Activated naive CD4-positive, alpha-beta T cell treated with anti-CD3 and anti-CD28 coated beads, Interleukin-2, amount 10 ng/mL, durations not matched to agents 7 days and 5 days (primary cell): ENCODE results near the gene C1QTNF12.

Experiments
- CTCF ChIA-PET: fragments of 350-600 bp; sonication (Branson Sonifier 250); formaldehyde crosslinking; loops from one replicate; lab custom pipeline; 2021; ENCODE audit warnings: antibody characterized with exemption; lab: Charles Lee
- DNase-seq: peaks from one replicate; pipeline ENCODE4 v3.0.0-alpha.2; 2020
- H3K27ac Mint-ChIP-seq: one replicate; pipeline ENCODE4 v1.8.0; 2021; ENCODE audit warnings: mild to moderate bottlenecking, moderate library complexity, mixed read lengths
- H3K27me3 Mint-ChIP-seq: one replicate; pipeline ENCODE4 v1.8.0; 2021; ENCODE audit warnings: mild to moderate bottlenecking, mixed read lengths
- H3K36me3 Mint-ChIP-seq: one replicate; pipeline ENCODE4 v1.8.0; 2021; ENCODE audit warnings: mixed read lengths
- H3K4me1 Mint-ChIP-seq: one replicate; pipeline ENCODE4 v1.8.0; 2021; ENCODE audit warnings: mixed read lengths
- H3K4me3 Mint-ChIP-seq: one replicate; pipeline ENCODE4 v1.8.0; 2021; ENCODE audit warnings: mild to moderate bottlenecking, moderate library complexity, mixed read lengths
- H3K9me3 Mint-ChIP-seq: one replicate; pipeline ENCODE4 v1.8.0; 2021; ENCODE audit warnings: mixed read lengths

C1QTNF12 gene

DNA sequence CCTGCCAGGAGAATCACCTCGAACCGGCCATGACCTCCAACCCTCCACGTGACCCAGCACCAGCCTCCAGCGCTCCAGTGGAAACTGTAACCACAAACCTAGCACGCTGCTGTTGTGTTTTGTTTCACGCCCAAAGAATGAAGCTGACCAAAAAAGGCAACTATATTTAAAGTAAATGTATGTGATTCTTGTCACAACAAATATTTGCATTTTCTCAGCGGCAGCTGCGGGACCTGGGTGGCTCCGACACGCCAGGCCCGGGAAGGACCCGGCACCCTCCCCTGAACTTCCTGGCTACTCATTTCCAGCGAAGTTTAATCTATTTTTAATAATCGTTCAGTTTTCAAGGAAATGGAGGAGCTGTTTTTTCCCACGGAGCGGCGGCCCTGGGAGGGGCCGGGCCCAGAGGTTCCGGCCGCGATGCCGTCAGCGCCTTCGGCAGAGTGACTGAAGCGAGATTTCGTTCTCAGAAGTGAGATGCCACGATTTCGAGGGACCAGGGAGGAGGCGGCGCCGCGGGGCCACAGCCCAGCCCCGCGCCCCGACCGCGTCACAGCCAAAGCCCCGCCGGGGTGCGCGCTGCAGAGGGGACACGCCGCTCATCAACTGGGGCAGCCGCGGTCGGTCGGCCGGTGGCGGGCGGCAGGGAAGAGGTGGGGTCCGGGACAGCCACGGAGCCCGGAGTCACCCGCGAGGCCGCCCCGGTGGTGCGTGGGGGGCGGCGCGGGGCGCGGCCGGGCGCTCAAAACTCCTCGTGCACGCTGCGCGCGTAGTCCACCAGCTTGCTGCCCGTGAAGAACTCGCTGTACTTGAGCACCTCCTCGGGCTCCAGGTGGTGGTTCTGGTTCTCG lies 29.5 kb downstream of the C1QTNF12 start:
- peaks cover 30% of the 10 kb centered on the region for H3K36me3 Mint-ChIP-seq
- CTCF ChIA-PET, result interaction anchor here (3.5 kb wide), 1 partner anchor 95 kb away, joined by 14 read pairs; no protein-coding TSS in a partner anchor
- peaks cover 27% of the 10 kb centered on the region for H3K4me1 Mint-ChIP-seq
- DNase-seq, result no peak
- H3K27ac Mint-ChIP-seq, result peak overlapping the region; percentile 62
- H3K9me3 Mint-ChIP-seq, result no peaks in the 10 kb centered on the region
- no peaks in the 10 kb centered on the region for H3K27me3 Mint-ChIP-seq
- no peak overlapping the region for H3K4me3 Mint-ChIP-seq

DNA sequence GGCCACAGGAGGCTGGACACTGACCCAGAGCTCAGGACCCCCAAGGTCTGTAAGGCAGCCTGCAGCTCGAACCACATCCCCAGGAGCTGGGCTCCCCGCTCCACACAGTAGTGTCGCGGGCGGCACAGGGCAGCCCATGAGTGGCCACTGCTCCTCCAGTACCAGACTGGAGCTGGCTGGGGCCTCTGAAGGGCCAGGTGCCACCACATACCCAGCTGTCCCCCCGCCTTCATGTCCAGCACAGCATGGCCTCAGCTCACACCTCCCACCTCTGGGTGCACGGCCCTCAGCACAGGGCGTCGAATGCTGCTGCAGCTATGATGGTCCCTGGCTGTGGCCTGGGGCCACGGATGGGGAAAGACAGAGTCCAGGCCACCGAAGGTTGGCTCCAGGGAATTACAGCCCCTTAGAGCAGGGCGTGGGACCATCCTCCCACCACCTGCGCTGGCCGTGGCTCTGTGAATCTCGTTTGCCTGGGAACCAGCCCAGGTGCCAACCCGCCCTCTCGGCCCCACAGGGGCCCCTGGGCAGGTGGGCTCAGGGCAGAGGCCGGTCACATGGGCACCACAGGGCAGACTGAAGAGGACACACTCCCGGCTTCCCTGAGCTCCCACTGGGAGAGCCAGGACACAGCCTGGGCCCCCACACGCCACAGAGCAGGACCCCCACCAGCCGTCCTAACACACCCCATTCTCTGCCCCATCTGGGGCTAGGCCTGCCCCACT lies 30.5 kb downstream of the C1QTNF12 start:
- peak overlapping the region; percentile 62 for H3K27ac Mint-ChIP-seq
- peaks cover 29% of the 10 kb centered on the region for H3K4me1 Mint-ChIP-seq
- H3K4me3 Mint-ChIP-seq, result no peak overlapping the region
- no peaks in the 10 kb centered on the region for H3K27me3 Mint-ChIP-seq
- no peaks in the 10 kb centered on the region for H3K9me3 Mint-ChIP-seq
- CTCF ChIA-PET, result interaction anchor here (0.8 to 3.5 kb wide), 3 partner anchors 15 to 94 kb away, joined by 3 to 14 read pairs (median 3); no protein-coding TSS in a partner anchor
- DNase-seq, result no peak
- peaks cover 24% of the 10 kb centered on the region for H3K36me3 Mint-ChIP-seq

DNA sequence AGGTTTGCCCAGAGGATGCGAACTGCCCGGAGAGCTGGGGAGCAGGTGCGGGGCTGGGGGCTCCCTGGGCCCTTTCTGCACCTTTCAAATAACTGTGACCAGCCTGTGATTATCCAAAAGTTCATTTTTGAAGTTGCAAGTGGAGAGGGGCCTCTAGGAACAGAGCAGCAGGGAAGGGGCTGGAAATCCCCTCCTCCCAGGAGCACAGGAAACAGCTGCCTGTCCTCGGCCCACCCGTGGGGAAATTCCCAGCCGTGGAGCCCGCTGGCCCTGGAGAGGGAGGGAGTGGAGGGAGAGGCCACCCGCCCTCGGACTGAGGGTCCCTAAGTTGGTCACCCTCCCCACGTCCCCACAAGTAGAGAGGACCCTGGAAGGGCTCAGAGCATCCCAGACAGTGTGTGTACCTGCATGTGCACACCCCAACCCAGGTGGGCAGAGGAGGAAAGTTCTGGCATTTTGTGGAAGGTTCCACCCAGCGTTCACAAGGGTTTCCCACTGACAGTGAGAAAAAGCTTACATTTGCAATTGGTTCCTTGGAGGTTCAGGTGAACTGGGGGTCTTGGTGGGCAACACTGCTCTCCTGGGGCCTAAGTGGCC lies 31.3 kb downstream of the C1QTNF12 start:
- H3K9me3 Mint-ChIP-seq, result no peaks in the 10 kb centered on the region
- peaks cover 29% of the 10 kb centered on the region for H3K4me1 Mint-ChIP-seq
- no peak overlapping the region for H3K27ac Mint-ChIP-seq
- peaks cover 17% of the 10 kb centered on the region for H3K36me3 Mint-ChIP-seq
- no peak for DNase-seq
- H3K4me3 Mint-ChIP-seq, result no peak overlapping the region
- peaks cover 8% of the 10 kb centered on the region for H3K27me3 Mint-ChIP-seq
- CTCF ChIA-PET, result interaction anchor here (1.4 to 3.5 kb wide), 2 partner anchors 19 to 93 kb away, joined by 3 to 14 read pairs; no protein-coding TSS in a partner anchor

DNA sequence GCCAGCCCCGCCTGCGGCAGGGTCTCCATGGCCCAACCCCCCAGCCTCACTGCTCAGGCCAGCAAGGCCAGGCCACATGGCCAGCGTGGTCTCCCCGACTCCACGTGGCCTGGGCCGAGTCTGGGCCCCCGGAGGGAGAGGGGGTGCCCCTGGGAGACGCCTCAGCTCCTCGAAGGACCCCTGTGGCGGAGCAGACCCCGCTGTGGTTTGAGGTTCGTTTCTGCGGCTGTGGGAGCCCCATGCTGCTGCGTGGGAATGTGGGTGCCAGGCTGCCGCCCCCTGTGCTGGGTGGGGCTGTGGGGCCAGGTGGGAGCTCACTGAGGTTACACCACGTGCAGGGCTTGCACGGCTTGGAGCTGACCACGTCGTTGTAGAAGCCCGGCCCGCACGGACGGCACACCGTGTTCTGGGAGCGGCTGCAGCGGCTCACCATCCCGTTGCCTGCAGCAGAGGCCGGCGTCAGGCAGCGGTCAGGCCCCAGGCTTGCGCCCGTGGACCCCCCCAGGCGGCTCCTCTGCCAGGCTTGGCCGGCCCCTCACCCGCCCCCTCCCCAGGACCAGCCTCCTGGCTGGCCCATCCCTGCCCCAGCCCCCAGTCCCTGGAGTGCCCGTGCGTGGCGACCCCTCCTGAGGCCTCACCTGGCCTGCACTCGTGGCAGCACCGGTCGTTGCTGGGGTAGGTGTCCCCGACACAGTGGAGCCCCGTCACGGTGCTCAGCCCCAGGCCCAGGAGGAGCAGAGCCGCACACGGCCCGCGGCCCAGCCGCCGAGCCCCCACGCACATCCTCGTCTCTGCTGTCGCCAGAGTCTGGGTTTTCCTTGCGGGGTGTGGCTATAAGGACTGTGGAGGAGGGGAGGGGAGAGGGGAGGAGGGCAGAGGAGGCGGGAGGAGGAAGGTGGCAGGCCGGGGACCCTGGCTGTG lies 32.9 kb downstream of the C1QTNF12 start, which contains the start of gene TNFRSF4:
Gene TNFRSF4, minus strand, starts transcription at position 809 of the 921 bp plus-strand sequence. Its CDS starts 26 bp downstream, at position 783.
- Mint-ChIP-seq H3K9me3 (no peaks in the 10 kb centered on the region), H3K4me3 (peak within 1 kb of the TSS; percentile 5), H3K4me1 (peaks cover 36% of the 10 kb centered on the region), H3K36me3 (peaks cover 13% of the 10 kb centered on the region), H3K27me3 (peaks cover 23% of the 10 kb centered on the region), H3K27ac (peak within 1 kb of the TSS; percentile 11)
- peak; percentile 33 for DNase-seq
- CTCF ChIA-PET, result interaction anchor here (1.4 to 3.5 kb wide), 2 partner anchors 91 kb away, joined by 5 to 14 read pairs; no protein-coding TSS in a partner anchor

DNA sequence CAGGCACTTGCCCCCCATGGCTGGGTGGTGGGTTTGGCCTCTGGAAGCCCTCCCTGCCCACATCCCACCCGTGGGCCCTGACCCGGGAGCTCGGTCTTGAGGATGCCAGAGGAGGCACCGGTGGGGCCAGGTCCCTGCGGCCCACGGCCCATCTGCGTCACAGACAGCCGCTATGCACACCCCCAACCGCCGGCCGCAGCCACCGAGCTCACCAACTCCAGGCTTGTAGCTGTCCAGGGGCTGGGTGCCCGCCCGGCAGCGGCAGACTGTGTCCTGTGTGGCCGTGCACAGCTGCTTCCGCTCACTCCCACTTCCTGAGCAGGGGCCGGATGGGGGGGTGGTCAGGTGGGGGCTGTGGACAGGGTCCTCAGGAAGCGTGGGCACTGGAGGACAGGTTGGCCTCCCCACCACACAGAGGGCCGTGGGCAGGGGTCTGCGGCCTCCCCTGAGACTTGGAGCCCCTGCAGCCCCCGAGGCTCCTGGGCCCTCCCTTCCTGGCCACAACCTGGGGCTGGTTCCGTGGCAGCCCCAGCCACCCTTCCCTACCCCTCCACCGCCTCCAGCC lies 33.7 kb downstream of the C1QTNF12 start:
- Mint-ChIP-seq H3K9me3 (no peaks in the 10 kb centered on the region), H3K36me3 (peaks cover 10% of the 10 kb centered on the region), H3K4me1 (peaks cover 42% of the 10 kb centered on the region), H3K27ac (no peak overlapping the region), H3K27me3 (peaks cover 31% of the 10 kb centered on the region), H3K4me3 (peak overlapping the region; percentile 5)
- CTCF ChIA-PET, result interaction anchor here (1.4 kb wide), 1 partner anchor 90 kb away, joined by 5 read pairs; no protein-coding TSS in a partner anchor
- peak; percentile 63 for DNase-seq

DNA sequence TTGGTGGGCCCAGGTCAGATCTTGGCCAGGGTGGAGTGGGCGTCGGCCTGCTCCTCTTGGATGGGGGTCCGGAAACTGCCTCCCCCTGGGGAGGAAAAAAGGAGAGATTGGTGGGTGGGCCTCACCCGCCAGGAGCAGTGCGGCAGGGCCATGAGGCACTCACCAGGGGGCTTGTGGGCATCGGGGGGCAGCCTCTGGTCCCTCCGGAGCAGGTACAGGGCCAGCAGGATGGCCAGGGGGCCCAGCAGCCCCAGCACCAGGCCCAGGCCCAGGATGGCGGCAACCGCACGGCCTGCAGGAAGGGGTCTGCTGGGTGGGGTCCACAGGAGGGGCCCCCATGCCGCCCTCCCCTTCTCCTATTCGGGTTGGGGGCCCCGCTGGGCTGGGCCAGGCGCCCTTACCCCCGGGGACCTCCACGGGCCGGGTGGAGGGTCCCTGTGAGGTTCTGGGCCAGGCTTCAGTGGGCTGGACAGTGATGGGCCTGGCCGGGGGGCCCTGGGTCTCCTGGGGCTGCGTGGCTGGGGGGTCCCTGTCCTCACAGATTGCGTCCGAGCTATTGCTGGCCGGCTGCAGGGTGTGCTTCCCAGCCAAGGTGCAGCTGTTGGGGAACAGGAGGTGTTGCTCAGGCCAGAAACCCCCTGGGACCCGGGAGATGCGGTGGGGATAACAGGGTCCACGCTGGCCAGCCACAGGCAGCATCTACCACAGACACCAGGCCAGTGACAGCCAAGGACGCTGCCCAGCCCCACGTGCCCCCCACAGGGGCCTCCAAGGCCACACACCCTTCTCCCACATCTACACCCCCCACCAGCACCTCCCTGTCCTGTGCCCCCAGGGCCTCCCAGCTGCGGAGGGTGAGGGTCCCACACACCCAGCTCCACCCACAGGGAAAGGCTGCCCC lies 34.7 kb downstream of the C1QTNF12 start:
- CTCF ChIA-PET, result interaction anchor here (1.4 kb wide), 1 partner anchor 89 kb away, joined by 5 read pairs; no protein-coding TSS in a partner anchor
- H3K9me3 Mint-ChIP-seq, result no peaks in the 10 kb centered on the region
- H3K27ac Mint-ChIP-seq, result no peak overlapping the region
- peaks cover 41% of the 10 kb centered on the region for H3K27me3 Mint-ChIP-seq
- peak; percentile 18 for DNase-seq
- no peak overlapping the region for H3K4me3 Mint-ChIP-seq
- H3K36me3 Mint-ChIP-seq, result peaks cover 4% of the 10 kb centered on the region
- peaks cover 42% of the 10 kb centered on the region for H3K4me1 Mint-ChIP-seq

DNA sequence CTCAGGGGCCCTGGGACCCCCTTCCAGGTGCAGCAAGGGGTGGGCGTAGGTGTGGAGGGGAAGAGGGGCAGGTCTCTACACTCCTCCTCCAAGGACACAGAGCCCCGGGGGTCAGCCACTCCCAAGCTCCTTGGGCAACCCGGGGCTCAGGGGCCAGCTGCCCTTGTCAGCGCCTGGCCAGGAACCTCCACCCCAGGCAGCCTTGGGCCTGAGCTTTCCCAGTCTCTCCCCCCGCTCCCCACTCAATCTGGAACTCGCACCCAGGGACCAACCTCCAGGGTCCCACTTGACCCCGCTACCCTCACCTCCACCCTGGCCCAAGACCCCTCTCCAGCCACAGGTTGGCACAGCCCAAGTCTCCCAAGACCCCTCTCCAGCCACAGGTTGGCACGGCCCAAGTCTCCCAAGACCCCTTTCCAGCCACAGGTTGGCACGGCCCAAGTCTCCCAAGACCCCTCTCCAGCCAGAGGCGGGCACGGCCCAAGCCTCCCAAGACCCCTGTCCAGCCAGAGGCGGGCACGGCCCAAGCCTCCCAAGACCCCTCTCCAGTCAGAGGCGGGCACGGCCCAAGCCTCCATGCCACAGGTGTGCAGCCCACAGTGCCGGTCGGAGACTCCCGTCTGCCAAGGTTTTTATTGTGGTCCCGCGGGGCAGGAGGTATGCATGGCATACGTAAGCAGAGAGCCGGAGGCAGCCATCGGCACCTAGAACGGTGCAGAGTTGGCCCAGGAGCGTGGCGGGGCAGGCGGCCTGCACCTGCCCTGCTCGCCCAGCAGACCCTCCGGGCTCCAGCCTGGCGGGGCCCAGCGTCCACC lies 35.6 kb downstream of the C1QTNF12 start:
- peak; percentile 17 for DNase-seq
- no peaks in the 10 kb centered on the region for H3K36me3 Mint-ChIP-seq
- H3K27ac Mint-ChIP-seq, result no peak overlapping the region
- CTCF ChIA-PET, result interaction anchor here (1.2 kb wide), 1 partner anchor 39 kb away, joined by 3 read pairs; no protein-coding TSS in a partner anchor
- H3K9me3 Mint-ChIP-seq, result no peaks in the 10 kb centered on the region
- no peak overlapping the region for H3K4me3 Mint-ChIP-seq
- peaks cover 50% of the 10 kb centered on the region for H3K27me3 Mint-ChIP-seq
- H3K4me1 Mint-ChIP-seq, result peaks cover 38% of the 10 kb centered on the region

DNA sequence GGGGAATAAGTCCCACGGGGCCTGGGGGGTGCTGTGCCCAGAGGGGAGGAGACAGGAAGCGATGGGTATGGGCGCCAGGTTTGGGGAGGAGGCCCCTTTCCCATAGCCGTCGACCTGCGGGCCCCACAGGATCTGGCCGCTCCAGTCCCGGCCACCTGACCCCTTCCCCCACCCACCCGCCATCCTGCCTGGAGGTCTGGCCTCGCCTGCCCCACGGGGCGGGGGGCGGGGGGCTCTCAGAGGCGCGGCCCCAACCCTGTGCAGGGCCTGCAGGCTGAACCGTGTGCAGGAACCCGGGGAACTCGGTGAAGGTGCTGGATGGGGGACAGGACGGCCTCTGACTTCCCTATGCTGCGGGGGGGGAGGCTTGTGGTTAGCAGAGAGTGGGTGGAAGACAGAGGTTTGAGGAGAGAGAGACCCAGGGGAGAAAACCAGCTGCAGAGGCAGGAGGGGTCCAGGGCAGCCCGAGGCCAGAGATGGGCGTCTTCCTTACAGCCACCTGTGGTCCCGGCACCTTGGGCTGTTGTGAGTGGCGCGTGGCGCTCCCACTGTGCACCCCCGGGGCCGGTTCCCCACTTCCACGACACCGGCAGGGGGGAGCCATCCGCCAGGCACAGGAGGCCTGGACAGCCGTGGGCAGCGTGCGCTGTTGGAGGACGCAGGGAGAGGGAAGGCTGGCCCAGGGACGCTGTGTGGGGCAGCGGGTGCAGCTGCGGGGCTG lies 37.6 kb downstream of the C1QTNF12 start:
- H3K27me3 Mint-ChIP-seq, result peaks cover 71% of the 10 kb centered on the region
- H3K27ac Mint-ChIP-seq, result peak overlapping the region; percentile 45
- H3K4me3 Mint-ChIP-seq, result no peak overlapping the region
- no peaks in the 10 kb centered on the region for H3K36me3 Mint-ChIP-seq
- peak; percentile 42 for DNase-seq
- H3K9me3 Mint-ChIP-seq, result no peaks in the 10 kb centered on the region
- H3K4me1 Mint-ChIP-seq, result peaks cover 26% of the 10 kb centered on the region
- CTCF ChIA-PET, result no interaction called here

DNA sequence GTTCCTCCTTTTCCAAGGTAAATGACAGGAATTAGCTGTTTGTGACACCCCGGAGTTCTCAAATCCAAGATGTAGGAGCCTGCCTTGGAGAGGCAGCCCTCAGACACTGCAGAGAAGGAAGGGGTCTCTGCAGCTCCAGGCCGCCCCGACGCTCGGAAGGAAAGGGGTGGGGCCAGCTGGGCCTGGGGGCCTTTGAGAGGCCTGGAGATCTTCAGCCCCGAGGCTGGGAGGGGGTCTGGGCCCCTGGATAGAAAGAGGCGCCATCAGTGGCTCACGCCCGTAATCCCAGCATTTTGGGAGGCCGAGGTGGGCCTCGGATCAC lies 39.0 kb downstream of the C1QTNF12 start:
- H3K4me1 Mint-ChIP-seq, result peaks cover 22% of the 10 kb centered on the region
- no peak overlapping the region for H3K4me3 Mint-ChIP-seq
- H3K27me3 Mint-ChIP-seq, result peaks cover 76% of the 10 kb centered on the region
- peak overlapping the region; percentile 69 for H3K27ac Mint-ChIP-seq
- no peaks in the 10 kb centered on the region for H3K36me3 Mint-ChIP-seq
- no peak for DNase-seq
- CTCF ChIA-PET, result interaction anchor here (1.3 kb wide), 1 partner anchor 85 kb away, joined by 4 read pairs; no protein-coding TSS in a partner anchor
- H3K9me3 Mint-ChIP-seq, result no peaks in the 10 kb centered on the region

DNA sequence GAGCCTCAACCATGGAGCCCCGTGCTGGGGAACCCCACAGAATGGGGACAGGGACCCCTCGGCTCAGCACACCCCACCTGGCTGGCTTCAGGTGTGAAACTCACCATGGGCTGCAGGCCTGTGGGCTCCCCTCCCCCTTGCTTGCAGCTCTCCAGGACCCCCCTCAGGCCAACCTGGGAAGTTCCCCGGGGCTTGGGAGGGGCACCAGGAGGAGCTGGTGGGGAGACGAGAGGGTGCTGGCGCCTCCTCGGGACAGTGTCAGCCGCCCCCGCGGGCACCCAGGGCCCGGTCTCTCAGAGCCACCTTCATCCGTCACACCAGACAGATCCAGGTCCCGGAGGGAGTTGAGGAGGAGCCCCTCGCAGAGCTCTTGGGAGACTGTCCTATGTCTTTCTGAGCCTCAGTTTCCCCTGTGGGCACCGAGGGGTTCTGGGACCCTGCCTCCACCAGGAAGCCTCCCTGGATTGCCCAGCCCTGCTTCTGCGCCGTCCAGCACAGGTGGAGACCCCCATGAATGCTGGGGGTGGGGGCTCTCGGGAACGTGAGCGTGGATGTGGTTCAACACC lies 39.5 kb downstream of the C1QTNF12 start:
- Mint-ChIP-seq H3K9me3 (no peaks in the 10 kb centered on the region), H3K27ac (no peak overlapping the region), H3K4me1 (peaks cover 21% of the 10 kb centered on the region), H3K4me3 (peak overlapping the region; percentile 12), H3K27me3 (peaks cover 76% of the 10 kb centered on the region), H3K36me3 (no peaks in the 10 kb centered on the region)
- CTCF ChIA-PET, result interaction anchor here (1.3 kb wide), 1 partner anchor 85 kb away, joined by 4 read pairs; no protein-coding TSS in a partner anchor
- DNase-seq, result peak; percentile 19
